Gastroesophageal sphincter (tissue), 4 donors: ENCODE measurements around the gene HBS1L. TPM values are rescaled to one million over a fixed set of nuclear protein-coding genes. Genes with fewer than 3 reads are reported as not detected.

Experiments
- ATAC-seq: fragments of 150-250 bp; one replicate; pipeline ENCODE4 v1.9.1; 2016; ENCODE audit warnings: mild to moderate bottlenecking, moderate library complexity
- H3K27ac ChIP-seq, 4 donors: fragments of 200-600 bp; sonication (generic) in 3 of 4; 1 replicate in 3 of 4; 2 replicates in 1 of 4; pipeline ENCODE4 v1.5.1; 2016 to 2019
- H3K27me3 ChIP-seq: fragments of 200-600 bp; sonication (generic); one replicate; pipeline ENCODE4 v1.5.1; 2019
- H3K36me3 ChIP-seq, 2 donors: fragments of 200-600 bp; sonication (generic); one replicate each; pipeline ENCODE4 v1.5.1; 2019; ENCODE audit warnings: control low read depth in 1 of 2
- H3K4me1 ChIP-seq, 3 donors: fragments of 200-600 bp; sonication (generic); 1 replicate in 2 of 3; 2 replicates in 1 of 3; pipeline ENCODE4 v1.5.1; 2016 to 2019; ENCODE audit warnings: control low read depth in 2 of 3
- H3K4me3 ChIP-seq, 2 donors: fragments of 200-600 bp; sonication (generic); one replicate each; pipeline ENCODE4 v1.5.1; 2019; ENCODE audit warnings: mild to moderate bottlenecking in 1 of 2, moderate library complexity in 1 of 2
- H3K9me3 ChIP-seq, 3 donors: fragments of 200-600 bp; sonication (generic); one replicate each; pipeline ENCODE4 v1.5.1; 2017 to 2019; ENCODE audit warnings: control low read depth in 2 of 3
- EP300 ChIP-seq: sonication (generic); formaldehyde crosslinking; IDR thresholded peaks from one replicate; pipeline ENCODE4 v1.6.1; 2017; ENCODE audit warnings: antibody characterized with exemption, mild to moderate bottlenecking
- POLR2A ChIP-seq, 2 donors: fragments of 450-650 bp; IDR thresholded peaks; one replicate each; pipeline ENCODE4 v1.6.1; 2017; ENCODE audit warnings: antibody characterized with exemption in 2 of 2, mild to moderate bottlenecking in 2 of 2, moderate library complexity in 1 of 2
- POLR2AphosphoS5 ChIP-seq: sonication (generic); formaldehyde crosslinking; IDR thresholded peaks from one replicate; pipeline ENCODE4 v1.6.1; 2017; ENCODE audit warnings: antibody characterized with exemption
- WGBS, 2 donors: methylation state at CpG; one replicate each; pipeline ENCODE4 v1.1.5; 2018; ENCODE audit warnings: low coverage in 1 of 2; 5-methylcytosine and 5-hydroxymethylcytosine counted together
- total RNA-seq, 4 donors: library from RNA; depleted of rRNA; stranded (reverse); fragments of >200 nt; gene quantifications; one replicate each; pipeline ENCODE4 v1.1.0, GENCODE V29; 2016
- TF ChIP-seq, protein P1 (sequence below), 4 experiments: fragments of 200-600 bp in 2 of 4; fragments of 450-650 bp in 2 of 4; sonication (generic) in 1 of 4; IDR thresholded peaks; one replicate each; pipeline ENCODE4 v1.5.1; 2017 to 2019; ENCODE audit warnings: antibody characterized with exemption in 4 of 4, mild to moderate bottlenecking in 2 of 4, moderate library complexity in 2 of 4

The HBS1L gene
- total RNA-seq = 100 to 1,000 TPM in 1 of 4 donors, 10 to 100 TPM in 3; 56.5 to 159 (median 67.6) TPM

DNA sequence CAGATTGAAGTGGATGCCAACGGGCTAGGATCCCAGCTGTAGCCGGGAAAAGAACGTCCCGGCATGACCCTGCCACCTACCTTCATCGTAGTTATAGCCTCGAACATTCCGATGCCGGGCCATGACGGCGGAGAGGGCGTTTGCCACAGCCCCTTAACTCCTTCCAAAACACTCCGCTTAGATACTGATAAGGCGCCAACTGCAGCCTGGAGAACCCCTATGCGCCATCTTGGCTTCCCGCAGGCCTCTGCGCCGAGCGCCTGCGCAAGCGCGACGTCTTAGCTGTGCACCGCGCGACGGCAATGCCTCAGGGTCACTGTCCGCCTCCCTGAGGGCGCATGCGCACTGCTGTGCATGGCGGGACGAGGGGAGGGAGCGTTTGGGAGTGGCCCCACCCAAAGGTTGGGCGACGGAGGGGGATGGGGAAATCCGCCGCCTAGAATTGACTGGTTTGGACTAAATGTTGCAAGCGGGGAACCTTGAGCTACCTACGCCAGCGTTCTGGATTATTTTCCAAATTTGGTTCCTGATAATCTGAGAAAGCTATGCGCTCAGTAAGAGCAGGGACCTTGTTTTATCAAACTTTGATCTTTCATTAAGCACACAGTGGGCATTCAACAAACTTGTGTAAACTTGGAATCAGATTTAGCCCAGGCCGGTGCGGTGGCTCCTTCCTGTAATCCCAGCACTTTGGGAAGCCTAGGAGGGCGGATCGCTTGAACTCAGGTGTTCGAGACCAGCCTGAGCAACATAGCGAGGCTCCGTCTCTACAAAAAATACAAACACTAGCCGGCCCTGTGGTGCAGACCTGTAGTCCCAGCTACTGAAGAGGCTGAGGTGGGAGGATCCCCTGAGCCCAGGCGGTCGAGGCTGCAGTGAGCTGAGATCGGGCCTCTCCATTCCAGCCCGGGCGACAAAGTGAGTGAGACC is at the start of gene HBS1L:
Gene HBS1L (minus strand): TSS at position 254 of the 930 bp plus-strand sequence. CDS start 131 bp downstream, at position 123.
- peaks cover under 1 to 3% of the 10 kb centered on the region in 2 donors for H3K36me3 ChIP-seq
- H3K4me3 ChIP-seq = peak within 1 kb of the TSS; percentile 71 to 98
- H3K27me3 ChIP-seq = no peaks in the 10 kb centered on the region
- peak; percentile 93 for TF ChIP-seq POLR2AphosphoS5
- TF ChIP-seq POLR2A (IDR thresholded peaks at IDR 0.05) = peak; percentile 77 to 86
- TF ChIP-seq, protein P1, sequence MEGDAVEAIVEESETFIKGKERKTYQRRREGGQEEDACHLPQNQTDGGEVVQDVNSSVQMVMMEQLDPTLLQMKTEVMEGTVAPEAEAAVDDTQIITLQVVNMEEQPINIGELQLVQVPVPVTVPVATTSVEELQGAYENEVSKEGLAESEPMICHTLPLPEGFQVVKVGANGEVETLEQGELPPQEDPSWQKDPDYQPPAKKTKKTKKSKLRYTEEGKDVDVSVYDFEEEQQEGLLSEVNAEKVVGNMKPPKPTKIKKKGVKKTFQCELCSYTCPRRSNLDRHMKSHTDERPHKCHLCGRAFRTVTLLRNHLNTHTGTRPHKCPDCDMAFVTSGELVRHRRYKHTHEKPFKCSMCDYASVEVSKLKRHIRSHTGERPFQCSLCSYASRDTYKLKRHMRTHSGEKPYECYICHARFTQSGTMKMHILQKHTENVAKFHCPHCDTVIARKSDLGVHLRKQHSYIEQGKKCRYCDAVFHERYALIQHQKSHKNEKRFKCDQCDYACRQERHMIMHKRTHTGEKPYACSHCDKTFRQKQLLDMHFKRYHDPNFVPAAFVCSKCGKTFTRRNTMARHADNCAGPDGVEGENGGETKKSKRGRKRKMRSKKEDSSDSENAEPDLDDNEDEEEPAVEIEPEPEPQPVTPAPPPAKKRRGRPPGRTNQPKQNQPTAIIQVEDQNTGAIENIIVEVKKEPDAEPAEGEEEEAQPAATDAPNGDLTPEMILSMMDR (IDR thresholded peaks at IDR 0.05) = no peak
- no peak for TF ChIP-seq EP300
- no peaks in the 10 kb centered on the region for H3K9me3 ChIP-seq
- ATAC-seq = peak; percentile 100
- peak within 1 kb of the TSS; percentile 88 to 89 (median 88) for H3K27ac ChIP-seq
- 19 to 30% methylated on average over 18 to 19 of the region's 53 CpGs for WGBS, 2 donors
- peaks cover 4 to 38% (median 10%) of the 10 kb centered on the region in 3 donors for H3K4me1 ChIP-seq

DNA sequence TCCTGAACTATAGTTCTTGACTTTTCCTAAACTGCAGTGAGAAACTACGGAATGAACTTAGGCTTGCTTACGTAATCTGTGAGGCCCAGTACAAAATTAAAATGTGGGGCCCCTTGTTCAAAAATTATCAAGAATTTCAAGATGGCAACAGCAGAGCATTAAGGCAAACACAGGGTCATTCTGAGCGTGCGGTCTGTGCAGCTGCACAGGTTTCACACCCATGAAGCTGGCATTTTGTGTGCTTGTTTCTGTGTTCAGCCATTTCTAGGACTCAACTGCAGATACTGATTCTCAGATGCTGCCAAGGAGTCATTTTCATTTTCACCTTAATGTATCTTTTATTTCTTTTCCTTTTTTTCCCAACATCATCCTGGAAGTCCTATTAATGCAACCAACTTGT is 49.6 kb upstream of the HBS1L start:
- Histone ChIP-seq H3K4me3 (no peak overlapping the region), H3K27me3 (peaks cover 15% of the 10 kb centered on the region), H3K36me3 (no peaks in the 10 kb centered on the region), H3K9me3 (no peaks in the 10 kb centered on the region), H3K27ac (no peak overlapping the region), H3K4me1 (no peaks in the 10 kb centered on the region)
- 70 to 87% methylated on average over 4 of the region's 4 CpGs for WGBS, 2 donors
- TF ChIP-seq, protein P1 (IDR thresholded peaks at IDR 0.05) = no peak
- no peak for TF ChIP-seq EP300
- TF ChIP-seq POLR2AphosphoS5 = no peak
- ATAC-seq = no peak

DNA sequence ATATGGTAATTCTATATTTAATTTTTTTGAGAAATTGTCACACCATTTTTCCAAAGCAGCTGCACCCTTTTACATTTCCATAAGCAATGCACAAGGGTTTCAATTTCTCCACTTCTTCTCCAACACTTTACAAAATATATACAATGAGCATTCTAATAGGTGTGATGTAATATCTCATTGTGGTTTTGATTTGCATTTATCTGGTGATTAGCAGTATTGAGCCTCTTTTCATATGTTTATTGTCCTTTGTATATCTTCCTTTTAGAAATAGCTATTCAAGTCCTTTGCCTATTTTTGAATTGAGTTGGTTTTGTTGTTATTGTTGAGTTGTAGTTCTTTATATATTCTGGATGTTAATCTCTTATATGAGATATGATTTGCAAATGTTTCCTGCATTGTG is 47.6 kb upstream of the HBS1L start:
- no peak overlapping the region for H3K27ac ChIP-seq
- no peaks in the 10 kb centered on the region for H3K36me3 ChIP-seq
- no peaks in the 10 kb centered on the region for H3K9me3 ChIP-seq
- H3K4me3 ChIP-seq = no peak overlapping the region
- H3K4me1 ChIP-seq = no peaks in the 10 kb centered on the region
- peaks cover 15% of the 10 kb centered on the region for H3K27me3 ChIP-seq
- ATAC-seq = no peak
- no peak for TF ChIP-seq EP300

DNA sequence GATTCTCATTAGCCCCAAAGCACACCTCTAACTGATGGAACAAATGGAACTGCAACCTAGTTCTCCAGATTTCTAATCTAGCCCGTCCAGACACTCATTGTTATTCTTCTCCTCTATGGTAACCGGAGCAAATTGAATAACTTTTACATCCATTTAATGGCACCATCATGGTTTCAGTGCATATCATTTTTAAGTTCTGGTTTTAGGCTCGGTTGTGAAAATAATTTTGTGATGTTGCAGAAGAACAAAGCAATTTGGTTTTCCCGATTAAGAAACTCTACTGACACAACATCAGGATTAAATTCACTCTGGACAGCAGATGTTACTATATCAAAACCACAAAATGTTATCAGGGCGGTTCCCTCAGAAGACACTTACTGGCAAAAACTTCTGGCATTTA is 42.5 kb upstream of the HBS1L start:
- TF ChIP-seq, protein P1 (IDR thresholded peaks at IDR 0.05) = no peak
- TF ChIP-seq POLR2AphosphoS5 = no peak
- TF ChIP-seq POLR2A (IDR thresholded peaks at IDR 0.05) = no peak
- no peak for TF ChIP-seq EP300
- Histone ChIP-seq H3K27ac (no peak overlapping the region), H3K36me3 (no peaks in the 10 kb centered on the region), H3K9me3 (no peaks in the 10 kb centered on the region), H3K4me1 (no peaks in the 10 kb centered on the region), H3K27me3 (peaks cover 6% of the 10 kb centered on the region), H3K4me3 (no peak overlapping the region)
- WGBS, 2 donors = 55 to 61% methylated on average over 5 of the region's 5 CpGs
- ATAC-seq = no peak

DNA sequence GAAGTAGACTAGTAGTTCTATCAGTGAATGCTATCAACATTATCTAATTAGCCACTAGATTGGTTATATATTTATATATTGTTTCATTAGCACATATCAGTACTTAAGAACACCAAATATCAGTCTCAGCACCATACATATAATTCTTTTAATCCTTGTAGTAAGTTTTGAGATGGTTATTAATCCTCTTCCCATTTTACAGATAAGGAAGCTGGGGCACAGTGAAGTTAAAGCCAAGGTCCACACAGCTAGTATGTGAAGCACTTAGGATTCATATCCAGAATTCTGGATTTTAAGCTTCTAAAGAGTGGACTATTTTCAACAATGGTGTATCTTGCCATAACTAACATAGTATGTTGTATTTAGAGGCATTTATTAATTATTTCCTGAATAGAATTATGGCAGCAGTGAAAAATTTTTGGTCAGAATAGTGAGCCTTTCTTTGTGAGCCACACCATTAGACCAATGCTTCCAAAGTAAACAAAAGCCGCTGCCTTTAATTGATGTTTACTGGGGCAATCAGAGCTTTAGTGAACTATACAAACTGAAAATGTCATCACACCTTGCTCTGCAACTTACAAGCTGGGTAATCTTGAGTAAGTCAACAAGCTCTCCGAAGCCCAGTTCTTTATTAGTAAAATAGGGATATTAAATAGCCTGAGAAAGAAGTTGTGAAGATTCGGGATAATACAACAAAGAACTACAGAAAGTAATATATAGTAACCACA is 41.9 kb upstream of the HBS1L start:
- H3K36me3 ChIP-seq = no peaks in the 10 kb centered on the region
- peaks cover 6% of the 10 kb centered on the region for H3K27me3 ChIP-seq
- TF ChIP-seq POLR2A (IDR thresholded peaks at IDR 0.05) = no peak
- TF ChIP-seq POLR2AphosphoS5 = no peak
- TF ChIP-seq EP300 = no peak
- TF ChIP-seq, protein P1 (IDR thresholded peaks at IDR 0.05) = no peak
- no peak overlapping the region for H3K4me3 ChIP-seq
- no peak for ATAC-seq
- no peak overlapping the region for H3K27ac ChIP-seq
- no peaks in the 10 kb centered on the region for H3K9me3 ChIP-seq
- no peaks in the 10 kb centered on the region for H3K4me1 ChIP-seq
- WGBS, 2 donors = 68 to 76% methylated on average over 3 of the region's 3 CpGs
